DOHH2 (cell line): ENCODE data around the gene LGALS1.
A peak's percentile ranks its signal among the peaks of the same experiment; 100 is the strongest.

Source experiments
- H3F3A ChIP-seq: fragments of 200-600 bp; sonication (generic), shearing (Covaris generic); 2 replicates; pipeline ENCODE4 v1.6.0; 2016; ENCODE audit warnings: antibody characterized with exemption, mild to moderate bottlenecking; ENCODE audit not compliant: control insufficient read depth, insufficient read depth
- H3K27ac ChIP-seq: fragments of 200-600 bp; sonication (generic); 2 replicates; pipeline ENCODE4 v1.5.1; 2014; ENCODE audit warnings: low read depth, mild to moderate bottlenecking, low read length, moderate library complexity
- H3K27me3 ChIP-seq: fragments of 200-600 bp; sonication (generic); 2 replicates; pipeline ENCODE4 v1.6.1; 2014; ENCODE audit warnings: mild to moderate bottlenecking, low read length, mixed read lengths; ENCODE audit not compliant: control insufficient read depth
- H3K36me3 ChIP-seq: fragments of 200-600 bp; sonication (generic); 2 replicates; pipeline ENCODE4 v1.6.1; 2014; ENCODE audit warnings: mild to moderate bottlenecking, low read length, moderate library complexity, mixed read lengths; ENCODE audit not compliant: control insufficient read depth
- H3K4me1 ChIP-seq: fragments of 200-600 bp; sonication (generic); 2 replicates; pipeline ENCODE4 v1.6.1; 2014; ENCODE audit warnings: mild to moderate bottlenecking, low read length, mixed read lengths; ENCODE audit not compliant: control insufficient read depth
- H3K4me2 ChIP-seq: fragments of 200-600 bp; sonication (generic); 2 replicates; pipeline ENCODE4 v1.6.0; 2014; ENCODE audit warnings: mild to moderate bottlenecking, low read length, moderate library complexity
- H3K4me3 ChIP-seq: fragments of 200-600 bp; sonication (generic); 2 replicates; pipeline ENCODE4 v1.5.1; 2014; ENCODE audit warnings: mild to moderate bottlenecking, low read length, mixed read lengths
- H3K79me2 ChIP-seq: fragments of 200-600 bp; sonication (generic); 2 replicates; pipeline ENCODE4 v1.6.1; 2014; ENCODE audit warnings: mild to moderate bottlenecking, low read length, mixed read lengths; ENCODE audit not compliant: control insufficient read depth
- H3K9me2 ChIP-seq: fragments of 200-600 bp; sonication (generic); replicated peaks from 2 replicates; pipeline ENCODE4 v1.6.1; 2014; ENCODE audit warnings: mild to moderate bottlenecking, low read length, mixed read lengths; ENCODE audit not compliant: control insufficient read depth
- H3K9me3 ChIP-seq: fragments of 200-600 bp; sonication (generic); 2 replicates; pipeline ENCODE4 v1.6.1; 2014; ENCODE audit warnings: antibody characterized with exemption, low read length, mixed read lengths; ENCODE audit not compliant: control insufficient read depth, insufficient read depth
- H4K20me1 ChIP-seq: fragments of 200-600 bp; sonication (generic); 2 replicates; pipeline ENCODE4 v1.6.0; 2014; ENCODE audit warnings: low read depth, mild to moderate bottlenecking, antibody characterized with exemption, low read length, moderate library complexity; ENCODE audit not compliant: control insufficient read depth, insufficient read depth
- CTCF ChIP-seq: fragments of 200-600 bp; sonication (generic); IDR thresholded peaks from one replicate; pipeline ENCODE4 v1.5.1; 2014; ENCODE audit warnings: antibody characterized with exemption, mild to moderate bottlenecking, low read depth, low read length; ENCODE audit not compliant: poor library complexity, severe bottlenecking
- EZH2phosphoT487 ChIP-seq: fragments of 200-600 bp; sonication (generic); IDR thresholded peaks from 2 replicates; pipeline ENCODE4 v1.6.1; 2017; ENCODE audit warnings: borderline replicate concordance, mild to moderate bottlenecking, antibody characterized with exemption, low read length, moderate library complexity, mixed read lengths

LGALS1 gene

GRCh38 chr22:37675930-37676735 is 697 bp downstream of the LGALS1 start:
- Histone ChIP-seq H3K4me1 (peaks cover 62% of the 10 kb centered on the region), H3K36me3 (peaks cover 6% of the 10 kb centered on the region; the same call in 1 of the 2 replicates), H3K27ac (peak overlapping the region; percentile 79), H3F3A (peaks cover 29% of the 10 kb centered on the region), H3K9me3 (no peaks in the 10 kb centered on the region), H3K4me2 (peak overlapping the region; percentile 87), H4K20me1 (no peaks in the 10 kb centered on the region), H3K79me2 (no peaks in the 10 kb centered on the region; the same call in 1 of the 2 replicates), H3K9me2 (no peaks in the 10 kb centered on the region), H3K4me3 (peak overlapping the region; percentile 74), H3K27me3 (no peaks in the 10 kb centered on the region)
- TF ChIP-seq EZH2phosphoT487 (no peak), CTCF (no peak)

- H3K4me3 ChIP-seq, result peak overlapping the region; percentile 74
- peak overlapping the region; percentile 87 for H3K4me2 ChIP-seq
- H3K4me1 ChIP-seq, result peaks cover 62% of the 10 kb centered on the region
- no peaks in the 10 kb centered on the region for H4K20me1 ChIP-seq
- no peaks in the 10 kb centered on the region; the same call in 1 of the 2 replicates for H3K36me3 ChIP-seq
- peak overlapping the region; percentile 79 for H3K27ac ChIP-seq
- H3K9me2 ChIP-seq, result no peaks in the 10 kb centered on the region
- H3K79me2 ChIP-seq, result no peaks in the 10 kb centered on the region; the same call in 1 of the 2 replicates
- H3K9me3 ChIP-seq, result no peaks in the 10 kb centered on the region
- no peaks in the 10 kb centered on the region for H3K27me3 ChIP-seq
- H3F3A ChIP-seq, result peaks cover 26% of the 10 kb centered on the region
- TF ChIP-seq EZH2phosphoT487 (no peak), CTCF (no peak)
These were observed 1.5 kb downstream of the LGALS1 start for GRCh38 chr22:37676736-37677492.

GRCh38 chr22:37677493-37677974 is 2.1 kb downstream of the LGALS1 start:
- peaks cover 55% of the 10 kb centered on the region for H3K4me1 ChIP-seq
- H4K20me1 ChIP-seq, result no peaks in the 10 kb centered on the region
- H3K27ac ChIP-seq, result peak overlapping the region; percentile 79
- H3F3A ChIP-seq, result peaks cover 21% of the 10 kb centered on the region
- TF ChIP-seq CTCF, result no peak
- TF ChIP-seq EZH2phosphoT487, result no peak
- H3K79me2 ChIP-seq, result no peaks in the 10 kb centered on the region; the same call in 1 of the 2 replicates
- H3K4me3 ChIP-seq, result peak overlapping the region; percentile 74
- H3K9me3 ChIP-seq, result no peaks in the 10 kb centered on the region
- H3K36me3 ChIP-seq, result no peaks in the 10 kb centered on the region
- no peaks in the 10 kb centered on the region for H3K9me2 ChIP-seq
- H3K27me3 ChIP-seq, result no peaks in the 10 kb centered on the region
- H3K4me2 ChIP-seq, result peak overlapping the region; percentile 87
